Activated naive CD4-positive, alpha-beta T cell treated with anti-CD3 and anti-CD28 coated beads, Interleukin-2, amount 50 U/mL, for 72 hours (primary cell): ENCODE data around the gene RBMY1D. TPM values are rescaled to one million over a fixed set of nuclear protein-coding genes. Genes with fewer than 3 reads are reported as not detected.
"Not testable (repeated sequence)": the region's sequence is repeated elsewhere in the genome, so short reads cannot be mapped to it uniquely, and the experiment has no call there.

ENCODE experiments used
- ATAC-seq, 2 donors: fragments of 150-1000 bp; cut with Tn5 transposase; 2 replicates each; pipeline ENCODE4 v1.10.0; 2021; ENCODE audit warnings: mild to moderate bottlenecking in 2 of 2, moderate library complexity in 2 of 2
- DNase-seq, 2 donors: peaks; one replicate each; pipeline ENCODE4 v3.0.0; 2021 to 2022; ENCODE audit warnings: low spot score in 2 of 2
- H3K27ac Mint-ChIP-seq, 2 donors: one replicate each; pipeline ENCODE4 v1.8.0; 2022; ENCODE audit warnings: mild to moderate bottlenecking in 2 of 2, mixed read lengths in 2 of 2
- H3K36me3 Mint-ChIP-seq, 2 donors: one replicate each; pipeline ENCODE4 v1.8.0; 2022; ENCODE audit warnings: mixed read lengths in 2 of 2
- H3K9me3 Mint-ChIP-seq, 2 donors: one replicate each; pipeline ENCODE4 v1.8.0; 2022; ENCODE audit warnings: mixed read lengths in 2 of 2
- total RNA-seq, 2 donors: library from RNA; stranded (reverse); gene quantifications; one replicate each; pipeline ENCODE4 v1.2.3, GENCODE V29; 2022

Gene RBMY1D
- total RNA-seq = not detected

DNA sequence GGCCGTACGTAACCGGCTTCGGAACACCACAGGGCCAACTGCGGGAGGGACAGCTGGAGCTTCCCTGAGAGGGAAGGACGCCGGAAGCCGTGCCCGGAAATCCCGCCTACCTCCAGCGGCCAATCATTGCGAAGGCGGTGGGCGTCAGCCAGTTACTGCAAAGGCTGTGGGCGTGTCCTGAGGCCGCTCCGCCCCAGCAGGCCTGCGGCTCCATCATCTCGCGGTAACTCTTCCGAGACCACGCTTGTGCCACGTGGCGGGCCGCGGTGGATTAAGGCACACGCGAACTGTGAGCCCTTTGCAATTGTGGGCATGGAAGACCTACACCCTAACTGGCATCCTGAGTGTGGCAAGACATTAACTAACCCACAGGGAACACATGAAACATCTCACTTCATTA is at the start of gene RBMY1D:
RBMY1D (minus strand) TSS at position 101 of the 400 bp plus-strand sequence. CDS start 2,013 bp downstream, outside the sequence.
- not testable (repeated sequence) for H3K36me3 Mint-ChIP-seq, H3K9me3 Mint-ChIP-seq, H3K27ac Mint-ChIP-seq, ATAC-seq, DNase-seq

DNA sequence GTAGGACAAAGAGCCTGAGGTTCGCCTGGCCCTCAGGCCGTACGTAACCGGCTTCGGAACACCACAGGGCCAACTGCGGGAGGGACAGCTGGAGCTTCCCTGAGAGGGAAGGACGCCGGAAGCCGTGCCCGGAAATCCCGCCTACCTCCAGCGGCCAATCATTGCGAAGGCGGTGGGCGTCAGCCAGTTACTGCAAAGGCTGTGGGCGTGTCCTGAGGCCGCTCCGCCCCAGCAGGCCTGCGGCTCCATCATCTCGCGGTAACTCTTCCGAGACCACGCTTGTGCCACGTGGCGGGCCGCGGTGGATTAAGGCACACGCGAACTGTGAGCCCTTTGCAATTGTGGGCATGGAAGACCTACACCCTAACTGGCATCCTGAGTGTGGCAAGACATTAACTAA is 23.6 kb upstream of the RBMY1D start, which contains the start of gene RBMY1E:
RBMY1E (minus strand) TSS at position 101 of the 400 bp plus-strand sequence. CDS start 1,978 bp downstream, outside the sequence.
- H3K27ac Mint-ChIP-seq, H3K36me3 Mint-ChIP-seq, DNase-seq, H3K9me3 Mint-ChIP-seq, ATAC-seq: not testable (repeated sequence)

- H3K36me3 Mint-ChIP-seq, DNase-seq, H3K27ac Mint-ChIP-seq, H3K9me3 Mint-ChIP-seq: not testable (repeated sequence)
- peak; percentile 18 to 98 for ATAC-seq
Observed at GRCh38 chrY:21869407-21870076, 24.8 kb downstream of the RBMY1D start.

DNA sequence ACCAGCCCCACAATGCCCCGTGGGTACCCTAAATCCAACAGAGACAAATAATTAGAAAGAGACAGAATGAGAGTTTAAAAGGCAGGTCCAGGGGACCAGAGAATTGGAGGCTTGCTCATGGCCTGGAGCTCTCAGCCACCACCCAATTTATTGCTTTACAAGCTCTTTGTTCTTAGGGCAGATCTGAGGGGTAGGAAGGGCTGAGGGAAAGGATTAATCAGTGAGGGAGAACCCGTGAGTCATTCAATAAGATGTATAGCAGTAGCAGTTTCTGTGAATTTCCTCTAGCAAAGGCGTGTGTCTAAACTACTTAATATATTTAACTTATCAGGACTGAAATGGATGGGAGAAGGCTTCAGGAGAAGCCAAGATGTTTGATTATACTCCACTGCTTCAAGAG is 48.8 kb downstream of the RBMY1D start:
- ATAC-seq (no peak), DNase-seq (no peak)
- H3K36me3 Mint-ChIP-seq = peaks cover 0 to 4% of the 10 kb centered on the region in 2 donors
- peaks cover 0 to 2% of the 10 kb centered on the region in 2 donors for H3K9me3 Mint-ChIP-seq
- H3K27ac Mint-ChIP-seq = no peak overlapping the region

- ATAC-seq = no peak
- Mint-ChIP-seq H3K9me3 (no peaks in the 10 kb centered on the region), H3K36me3 (no peaks in the 10 kb centered on the region), H3K27ac (no peak overlapping the region)
- DNase-seq = no peak
Observed at GRCh38 chrY:21842090-21842489, 52.2 kb downstream of the RBMY1D start.

- ATAC-seq = no peak
- H3K27ac Mint-ChIP-seq = no peak overlapping the region
- no peaks in the 10 kb centered on the region for H3K36me3 Mint-ChIP-seq
- DNase-seq = no peak
- no peaks in the 10 kb centered on the region for H3K9me3 Mint-ChIP-seq
Observed at GRCh38 chrY:21839489-21839888, 54.8 kb downstream of the RBMY1D start.

- no peaks in the 10 kb centered on the region for H3K9me3 Mint-ChIP-seq
- H3K36me3 Mint-ChIP-seq = no peaks in the 10 kb centered on the region
- ATAC-seq (no peak), DNase-seq (no peak)
- H3K27ac Mint-ChIP-seq = no peak overlapping the region
Observed at GRCh38 chrY:21836343-21836742, 58.0 kb downstream of the RBMY1D start.

DNA sequence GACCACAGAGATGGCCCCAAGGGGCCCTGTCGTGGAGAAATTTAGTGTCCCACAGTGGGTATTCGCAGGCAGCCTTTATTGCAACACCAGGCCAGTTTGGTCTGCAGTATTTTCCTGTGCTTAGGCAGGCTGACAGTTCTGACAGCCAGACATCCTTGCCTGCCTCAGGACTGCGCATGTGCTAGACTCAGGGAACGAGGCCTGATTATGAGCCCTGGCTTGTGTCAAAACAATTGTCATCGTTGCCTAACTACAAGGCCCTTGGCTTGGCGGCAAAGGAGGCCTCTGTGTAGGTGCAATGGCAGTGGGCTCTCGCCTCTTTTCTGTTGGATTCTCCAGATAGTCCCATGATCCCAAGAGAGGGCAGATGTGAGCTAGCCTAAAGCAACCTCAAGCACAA is 59.3 kb downstream of the RBMY1D start:
- no peaks in the 10 kb centered on the region for H3K36me3 Mint-ChIP-seq
- ATAC-seq = no peak
- no peaks in the 10 kb centered on the region for H3K9me3 Mint-ChIP-seq

More for the DNA sequence above, 59.3 kb downstream of the RBMY1D start:
- H3K27ac Mint-ChIP-seq = no peak overlapping the region
- no peak for DNase-seq

Other genes starting within 250 kb of the RBMY1D start
- not detected for gene RBMY1E, start 23.5 kb upstream of the RBMY1D start, total RNA-seq